T1000 (cell line): ENCODE measurements around the gene PDE8A.
"Not testable (repeated sequence)": the region's sequence is repeated elsewhere in the genome, so short reads cannot be mapped to it uniquely, and the experiment has no call there.

ENCODE experiments used
- DNase-seq: peaks from one replicate; lab custom pipeline; 2025; ENCODE audit warnings: mixed read lengths; lab: John Stamatoyannopoulos, UW

PDE8A gene

GRCh38 chr15:85011160-85011571 lies 29.5 kb downstream of the PDE8A start:
- no peak for DNase-seq

- not testable (repeated sequence) for DNase-seq
These were observed 30.1 kb downstream of the PDE8A start for GRCh38 chr15:85011724-85012123.

DNA sequence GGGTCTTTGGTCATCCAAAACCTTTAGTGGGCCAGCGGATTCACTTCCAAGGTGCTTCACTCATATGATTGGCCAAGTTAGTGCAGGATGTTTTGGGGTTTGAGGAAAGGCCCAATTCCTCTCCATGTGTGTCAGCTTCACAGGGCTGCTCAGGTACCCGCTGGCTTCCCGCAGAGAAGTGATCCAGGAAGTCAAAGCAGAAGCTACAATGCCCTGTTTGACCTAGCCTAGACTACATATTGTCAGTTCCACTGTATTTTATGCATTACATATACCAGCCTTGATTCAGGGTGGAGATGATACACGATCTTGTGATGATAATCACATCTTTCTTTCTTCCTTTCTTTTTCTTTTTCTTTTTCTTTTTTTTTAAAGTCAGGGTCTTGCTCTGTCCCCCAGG lies 32.1 kb downstream of the PDE8A start:
- no peak for DNase-seq

DNA sequence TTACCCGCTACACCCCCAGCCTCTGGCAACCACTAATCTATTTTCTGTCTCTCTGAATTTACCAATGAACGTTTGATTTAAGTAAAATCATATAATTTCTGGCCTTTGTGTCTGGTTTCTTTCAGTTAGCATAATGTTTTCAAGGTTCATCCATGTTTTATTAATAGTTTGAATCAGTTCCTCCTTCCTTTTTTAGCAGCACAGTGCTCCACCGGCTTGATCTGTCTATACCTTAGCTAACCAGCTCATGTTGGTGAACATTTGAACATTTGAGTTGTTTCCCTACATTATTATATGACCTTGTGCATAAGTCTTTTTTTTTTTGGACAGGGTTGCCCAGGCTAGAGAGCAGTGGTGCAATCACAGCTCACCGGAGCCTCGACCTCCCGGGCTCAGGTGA lies 33.3 kb downstream of the PDE8A start:
- no peak for DNase-seq

GRCh38 chr15:85016275-85016674 lies 34.6 kb downstream of the PDE8A start:
- no peak for DNase-seq

- no peak for DNase-seq
These were observed 38.3 kb downstream of the PDE8A start for GRCh38 chr15:85019815-85020590.

DNA sequence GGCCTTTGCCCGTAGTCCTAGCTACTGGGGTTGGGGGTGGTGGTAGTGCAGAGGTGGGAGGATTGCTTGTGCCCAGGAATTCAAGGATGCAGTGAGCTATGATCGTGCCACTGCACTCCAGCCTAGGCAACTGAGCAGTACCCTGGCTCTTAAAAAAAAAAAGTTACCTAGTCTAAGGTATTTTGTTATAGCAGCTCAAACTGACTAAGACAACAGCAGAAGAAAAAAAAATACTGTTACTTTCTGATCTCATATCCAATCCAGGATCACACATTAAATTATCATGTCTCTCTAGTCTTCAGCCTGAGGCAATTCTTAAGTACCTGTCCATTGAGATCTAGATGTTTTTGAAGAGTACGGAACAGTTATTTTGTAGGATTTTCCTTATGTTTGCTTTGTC lies 39.8 kb downstream of the PDE8A start:
- no peak for DNase-seq

- DNase-seq: no peak
These were observed 41.3 kb downstream of the PDE8A start for GRCh38 chr15:85022860-85023403.

- DNase-seq: no peak
These were observed 42.3 kb downstream of the PDE8A start for GRCh38 chr15:85024003-85024402.

DNA sequence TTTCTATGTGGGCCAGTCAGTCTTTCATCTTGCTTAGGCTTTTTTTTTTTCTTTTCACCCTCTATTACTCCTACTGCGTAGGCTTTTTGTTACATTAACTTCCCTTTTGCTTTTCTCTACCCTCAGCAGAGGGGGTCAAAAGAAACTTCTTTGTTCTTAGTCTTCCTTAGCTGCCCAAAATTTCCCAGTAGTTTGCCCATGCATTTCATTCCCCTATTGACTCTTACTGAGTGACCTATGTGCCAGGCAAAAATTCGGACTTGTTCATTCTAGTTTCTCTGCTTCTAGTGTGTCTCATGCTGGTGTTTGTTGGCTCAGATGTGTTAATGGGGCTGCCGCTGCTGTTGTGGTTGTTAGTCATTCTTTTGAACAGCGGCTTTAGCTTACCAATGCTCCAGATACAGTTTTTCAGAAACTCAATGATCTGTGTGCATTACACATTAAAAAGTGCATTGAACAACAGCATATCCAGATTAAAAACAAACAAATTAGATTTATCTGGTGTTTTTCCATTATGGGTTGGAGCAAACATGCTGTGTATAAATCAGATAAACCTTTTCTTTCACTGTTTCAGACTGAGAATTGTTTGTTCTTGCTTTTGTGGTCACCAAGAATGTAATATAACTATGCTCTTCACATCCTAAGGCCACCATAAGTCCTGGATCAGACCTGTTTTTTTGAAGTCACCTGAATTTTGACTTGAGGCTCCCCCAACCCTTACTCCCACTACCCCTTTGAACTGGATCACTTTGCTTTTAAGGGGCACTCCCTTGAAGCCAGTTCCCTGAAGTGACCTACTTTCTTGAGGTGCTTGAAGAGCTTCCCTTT lies 43.1 kb downstream of the PDE8A start:
- DNase-seq: no peak

GRCh38 chr15:85025516-85026251 lies 44.0 kb downstream of the PDE8A start:
- DNase-seq: no peak

DNA sequence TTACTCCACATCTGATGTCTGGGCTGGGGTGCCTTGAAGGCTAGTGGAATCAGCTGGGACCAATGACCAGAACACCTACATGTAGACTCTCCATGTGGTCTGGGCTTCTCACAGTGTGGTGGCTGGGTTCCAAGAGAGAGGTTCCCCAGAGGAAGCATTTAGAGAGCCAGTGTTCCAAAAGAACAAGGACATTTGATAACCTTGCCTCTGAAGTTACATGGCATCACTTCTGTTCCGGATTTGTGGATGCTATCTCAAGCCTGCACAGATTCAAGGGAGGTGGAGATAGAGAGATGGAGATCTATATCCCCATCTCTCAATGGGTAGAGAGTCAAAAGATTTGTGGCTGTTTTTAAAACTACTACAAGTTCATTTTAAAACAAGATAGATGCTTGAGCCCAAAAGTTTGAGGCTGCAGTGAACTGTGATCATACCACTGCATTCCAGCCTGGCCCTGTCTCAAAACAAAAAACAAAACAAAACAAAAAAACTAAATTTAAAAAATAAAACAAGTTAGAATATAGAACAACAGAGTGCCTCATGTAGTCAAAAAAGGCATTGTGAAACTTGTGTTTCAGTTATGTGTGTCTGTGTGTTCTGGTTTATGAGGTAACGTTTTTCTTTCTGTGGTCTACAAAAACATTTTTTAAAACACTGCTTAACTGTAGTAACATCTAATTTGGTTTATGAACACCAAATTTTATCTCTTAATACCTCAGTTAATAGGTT lies 44.8 kb downstream of the PDE8A start:
- no peak for DNase-seq

- no peak for DNase-seq
These were observed 45.4 kb downstream of the PDE8A start for GRCh38 chr15:85027033-85027380.

GRCh38 chr15:85027421-85027820 lies 45.8 kb downstream of the PDE8A start:
- DNase-seq: no peak

- DNase-seq: no peak
These were observed 46.8 kb downstream of the PDE8A start for GRCh38 chr15:85028416-85028815.

DNA sequence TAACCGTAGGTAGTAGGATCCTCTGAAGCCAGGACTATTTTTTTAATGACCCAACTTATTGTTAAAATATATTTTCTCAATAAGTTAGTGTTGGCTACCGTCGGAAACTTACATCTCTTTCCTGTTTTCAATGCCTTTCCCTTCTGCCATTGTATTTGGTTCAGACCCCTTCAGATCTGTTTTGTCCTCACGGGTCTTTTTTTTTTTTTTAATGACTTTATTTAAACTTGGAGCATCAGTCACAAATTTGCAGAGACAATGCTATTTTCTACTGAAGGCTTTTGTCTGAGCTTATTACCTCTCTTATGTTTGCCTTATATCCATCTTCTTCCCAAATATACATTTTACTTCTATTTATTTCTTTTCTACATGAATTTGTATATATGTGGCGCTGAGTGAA lies 47.6 kb downstream of the PDE8A start:
- no peak for DNase-seq

- no peak for DNase-seq
These were observed 48.8 kb downstream of the PDE8A start for GRCh38 chr15:85030301-85030929.

DNA sequence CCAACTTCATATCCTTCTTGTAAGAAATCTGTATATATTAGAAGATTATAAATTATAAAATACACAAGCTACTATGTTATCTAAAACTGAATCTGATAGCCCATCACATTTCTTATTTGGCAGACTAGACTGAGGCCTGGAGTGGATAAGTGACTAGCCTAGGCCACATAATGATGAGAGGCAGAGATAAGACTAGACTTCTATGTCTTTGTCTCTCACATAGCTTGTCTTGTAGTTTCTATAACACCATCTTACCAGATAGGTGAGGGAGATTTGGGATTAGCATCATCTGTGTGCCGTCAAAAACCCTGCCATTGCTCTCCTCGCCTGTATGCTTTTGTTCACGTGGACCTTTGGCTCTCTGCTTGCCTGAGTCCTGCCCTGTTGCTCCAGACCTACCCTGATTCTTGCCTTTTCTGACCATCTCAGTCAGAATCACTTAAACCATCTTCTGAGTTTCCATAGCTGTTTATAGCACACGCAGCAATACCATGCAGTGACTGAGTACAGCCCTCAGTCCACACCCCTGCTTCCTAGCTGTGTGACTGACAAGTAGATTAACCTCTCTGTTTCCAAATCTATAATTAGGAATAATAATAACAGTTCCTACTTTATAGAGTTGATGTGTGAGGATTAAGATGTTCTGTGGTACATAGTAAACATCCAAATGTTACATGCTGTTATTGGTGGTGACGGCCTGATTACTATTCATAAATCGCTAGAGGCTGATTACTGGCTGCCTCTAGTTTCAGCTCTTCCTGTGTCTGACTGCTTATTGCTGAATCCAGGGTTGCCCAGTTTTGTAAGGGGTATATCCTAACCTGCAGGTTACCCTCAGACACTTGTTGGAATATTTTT lies 49.7 kb downstream of the PDE8A start:
- no peak for DNase-seq

DNA sequence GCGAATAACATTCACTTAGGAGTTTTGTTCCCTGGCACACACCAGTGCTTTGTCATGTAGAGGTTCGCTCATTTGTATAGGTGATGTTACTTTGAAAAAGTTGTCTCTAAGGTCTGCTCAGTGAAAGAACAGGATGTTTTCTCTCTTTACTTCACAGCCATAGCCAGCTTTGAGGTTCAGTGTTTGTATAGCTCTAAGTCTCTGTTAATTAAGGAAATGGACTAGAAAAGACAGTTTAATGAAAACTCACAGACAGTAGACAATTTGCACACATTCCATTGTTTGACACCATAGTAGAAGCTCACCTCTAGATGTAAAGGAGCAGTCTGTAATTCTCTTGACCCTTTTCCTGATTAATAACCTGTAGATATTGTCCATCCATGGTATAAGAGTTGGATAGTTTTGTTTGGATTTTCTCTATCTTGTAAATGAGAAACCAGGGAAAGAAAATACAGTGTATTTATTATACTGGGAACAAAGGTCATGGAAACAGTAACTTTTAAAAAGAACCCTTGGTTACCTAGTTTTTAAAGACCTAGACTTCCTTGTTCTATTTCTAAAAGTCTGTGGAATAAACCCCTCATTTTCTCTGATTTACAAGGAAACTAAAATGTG lies 50.4 kb downstream of the PDE8A start:
- no peak for DNase-seq

DNA sequence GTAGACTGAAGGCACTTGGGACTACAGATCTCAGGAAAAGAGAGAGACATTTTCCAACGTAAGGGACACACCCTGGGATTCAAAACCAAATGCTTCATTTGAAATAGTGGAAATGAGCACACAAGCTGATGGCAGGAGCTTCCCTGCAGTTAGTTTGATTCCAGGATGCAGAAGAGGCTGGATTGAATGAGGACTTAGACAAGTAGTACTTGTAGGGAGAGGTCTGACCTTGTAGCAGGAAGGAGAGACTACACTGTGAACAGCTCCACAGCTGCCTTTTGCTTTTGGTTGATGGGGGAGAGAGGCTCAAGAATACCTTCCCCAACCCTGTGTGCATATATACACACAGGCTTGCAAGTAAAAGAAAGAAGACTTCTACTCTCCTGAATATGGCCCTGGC lies 51.5 kb downstream of the PDE8A start:
- DNase-seq: no peak
